HEK293T (cell line): Measurements from ENCODE around the gene CLCNKA.

Source experiments
- CTBP1 ChIP-seq: fragments of 450-650 bp; IDR thresholded peaks from 2 replicates; pipeline ENCODE4 v1.6.1; 2016; ENCODE audit warnings: borderline replicate concordance
- ELF4 ChIP-seq: fragments of 450-650 bp; IDR thresholded peaks from 2 replicates; pipeline ENCODE4 v1.6.1; 2017; ENCODE audit warnings: antibody characterized with exemption
- FOXA1 ChIP-seq: fragments of 450-650 bp; IDR thresholded peaks from 2 replicates; pipeline ENCODE4 v1.6.1; 2016; ENCODE audit warnings: mild to moderate bottlenecking
- FOXK2 ChIP-seq: fragments of 450-650 bp; IDR thresholded peaks from 2 replicates; pipeline ENCODE4 v1.6.1; 2016; ENCODE audit warnings: mild to moderate bottlenecking
- FOXM1 ChIP-seq: fragments of 450-650 bp; IDR thresholded peaks from 2 replicates; pipeline ENCODE4 v1.6.1; 2017; ENCODE audit warnings: mild to moderate bottlenecking, borderline replicate concordance
- HDGF ChIP-seq: fragments of 450-650 bp; IDR thresholded peaks from 2 replicates; pipeline ENCODE4 v1.6.1; 2017; ENCODE audit warnings: antibody characterized with exemption, borderline replicate concordance
- LEF1 ChIP-seq: fragments of 450-650 bp; IDR thresholded peaks from 2 replicates; pipeline ENCODE4 v1.6.1; 2017; ENCODE audit warnings: mild to moderate bottlenecking, borderline replicate concordance
- SP1 ChIP-seq: fragments of 450-650 bp; IDR thresholded peaks from 2 replicates; pipeline ENCODE4 v1.6.1; 2017
- TARDBP ChIP-seq: fragments of 450-650 bp; IDR thresholded peaks from 2 replicates; pipeline ENCODE4 v1.6.1; 2016
- TF ChIP-seq, protein P1 (sequence below): fragments of 450-650 bp; IDR thresholded peaks from 2 replicates; pipeline ENCODE4 v1.6.1; 2016

DNA sequence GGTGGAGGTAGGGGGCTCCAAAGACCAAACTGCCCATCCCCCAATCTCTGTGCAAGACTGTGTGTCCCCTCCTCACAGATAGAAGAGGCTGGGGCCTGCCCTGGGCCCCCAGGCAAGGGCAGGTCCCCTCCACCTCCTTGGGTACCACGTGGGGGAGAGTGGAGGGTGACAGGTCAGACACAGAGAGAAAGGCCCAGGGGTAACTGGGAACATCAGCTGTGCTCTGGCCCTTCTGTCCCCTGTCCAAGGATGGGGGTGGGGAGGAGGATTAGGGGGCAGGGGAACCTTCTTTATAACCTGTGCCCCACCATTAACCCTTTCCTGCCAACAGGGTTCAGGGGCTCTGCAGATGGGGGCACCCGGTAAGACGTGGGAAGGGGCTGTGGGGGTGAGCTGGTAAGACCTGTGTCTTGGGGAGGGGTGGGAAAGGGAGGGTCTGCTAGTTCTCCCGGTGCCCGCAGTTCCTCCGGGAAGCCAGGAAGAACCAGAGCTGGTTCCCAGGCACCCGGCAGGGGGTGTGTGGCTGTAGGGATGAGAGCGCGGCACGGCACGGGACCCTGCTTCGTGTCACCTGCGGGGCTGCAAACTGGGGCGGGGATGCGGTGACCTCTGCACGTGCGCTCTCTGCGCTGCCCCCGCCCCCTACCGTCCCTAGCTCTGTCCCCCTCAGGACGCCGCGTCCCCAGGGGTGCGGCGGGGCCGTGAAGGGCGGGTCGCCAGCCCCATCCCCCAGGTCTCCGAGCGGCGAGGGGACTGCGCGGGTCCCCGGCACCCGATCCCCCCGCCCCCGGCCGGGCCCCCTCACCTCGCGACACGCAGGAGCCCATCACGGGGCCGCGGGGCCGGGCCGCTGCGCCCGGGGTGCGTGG is 51.0 kb downstream of the CLCNKA start:
- no peak for TF ChIP-seq SP1
- no peak for TF ChIP-seq TARDBP
- TF ChIP-seq, protein P1, sequence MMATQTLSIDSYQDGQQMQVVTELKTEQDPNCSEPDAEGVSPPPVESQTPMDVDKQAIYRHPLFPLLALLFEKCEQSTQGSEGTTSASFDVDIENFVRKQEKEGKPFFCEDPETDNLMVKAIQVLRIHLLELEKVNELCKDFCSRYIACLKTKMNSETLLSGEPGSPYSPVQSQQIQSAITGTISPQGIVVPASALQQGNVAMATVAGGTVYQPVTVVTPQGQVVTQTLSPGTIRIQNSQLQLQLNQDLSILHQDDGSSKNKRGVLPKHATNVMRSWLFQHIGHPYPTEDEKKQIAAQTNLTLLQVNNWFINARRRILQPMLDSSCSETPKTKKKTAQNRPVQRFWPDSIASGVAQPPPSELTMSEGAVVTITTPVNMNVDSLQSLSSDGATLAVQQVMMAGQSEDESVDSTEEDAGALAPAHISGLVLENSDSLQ = no peak
- no peak for TF ChIP-seq FOXA1
- TF ChIP-seq LEF1 = no peak
- TF ChIP-seq CTBP1 = no peak
- no peak for TF ChIP-seq HDGF
- TF ChIP-seq ELF4 = no peak
- no peak for TF ChIP-seq FOXM1
- no peak for TF ChIP-seq FOXK2
